ENCODE data around the gene GPR55.

- TF ChIP-seq, protein P1, sequence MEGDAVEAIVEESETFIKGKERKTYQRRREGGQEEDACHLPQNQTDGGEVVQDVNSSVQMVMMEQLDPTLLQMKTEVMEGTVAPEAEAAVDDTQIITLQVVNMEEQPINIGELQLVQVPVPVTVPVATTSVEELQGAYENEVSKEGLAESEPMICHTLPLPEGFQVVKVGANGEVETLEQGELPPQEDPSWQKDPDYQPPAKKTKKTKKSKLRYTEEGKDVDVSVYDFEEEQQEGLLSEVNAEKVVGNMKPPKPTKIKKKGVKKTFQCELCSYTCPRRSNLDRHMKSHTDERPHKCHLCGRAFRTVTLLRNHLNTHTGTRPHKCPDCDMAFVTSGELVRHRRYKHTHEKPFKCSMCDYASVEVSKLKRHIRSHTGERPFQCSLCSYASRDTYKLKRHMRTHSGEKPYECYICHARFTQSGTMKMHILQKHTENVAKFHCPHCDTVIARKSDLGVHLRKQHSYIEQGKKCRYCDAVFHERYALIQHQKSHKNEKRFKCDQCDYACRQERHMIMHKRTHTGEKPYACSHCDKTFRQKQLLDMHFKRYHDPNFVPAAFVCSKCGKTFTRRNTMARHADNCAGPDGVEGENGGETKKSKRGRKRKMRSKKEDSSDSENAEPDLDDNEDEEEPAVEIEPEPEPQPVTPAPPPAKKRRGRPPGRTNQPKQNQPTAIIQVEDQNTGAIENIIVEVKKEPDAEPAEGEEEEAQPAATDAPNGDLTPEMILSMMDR (IDR thresholded peaks at IDR 0.05; ENCODE audit: low read length): no peak
- TF ChIP-seq EZH2 (IDR thresholded peaks at IDR 0.05; ENCODE audit: borderline replicate concordance, low read length): no peak
Measured at GRCh38 chr2:230933521-230934180, 8.6 kb upstream of the GPR55 start.
